NCI-H1417 (cell line): ENCODE results near the gene DUSP10.
A peak's percentile ranks its signal among the peaks of the same experiment; 100 is the strongest.

Source experiments
- DNase-seq, 3 experiments: peaks; one replicate each; lab custom pipeline; 2025; lab: John Stamatoyannopoulos, UW

Gene DUSP10

GRCh38 chr1:221762121-221762520 is 20.2 kb upstream of the DUSP10 start:
- DNase-seq: no peak

- no peak for DNase-seq
Observed at GRCh38 chr1:221761354-221762002, 19.6 kb upstream of the DUSP10 start.

GRCh38 chr1:221760911-221761310 is 19.0 kb upstream of the DUSP10 start:
- DNase-seq: no peak

GRCh38 chr1:221759436-221759835 is 17.5 kb upstream of the DUSP10 start:
- DNase-seq: no peak

GRCh38 chr1:221758455-221758854 is 16.6 kb upstream of the DUSP10 start:
- no peak for DNase-seq

GRCh38 chr1:221756830-221757551 is 15.1 kb upstream of the DUSP10 start:
- DNase-seq: no peak

GRCh38 chr1:221753828-221754188 is 11.9 kb upstream of the DUSP10 start:
- DNase-seq: no peak

- no peak for DNase-seq
Observed at GRCh38 chr1:221751226-221751887, 9.5 kb upstream of the DUSP10 start.

- no peak for DNase-seq
Observed at GRCh38 chr1:221748981-221749380, 7.1 kb upstream of the DUSP10 start.

GRCh38 chr1:221747839-221748238 is 6.0 kb upstream of the DUSP10 start:
- peak in 1 of 3 experiments; percentile 20 for DNase-seq

- peak in 1 of 3 experiments; percentile 69 for DNase-seq
Observed at GRCh38 chr1:221743416-221744208, 1.7 kb upstream of the DUSP10 start.

- peak; percentile 46 to 87 (median 82) for DNase-seq
Observed at GRCh38 chr1:221742555-221743415, 896 bp upstream of the DUSP10 start.

GRCh38 chr1:221740993-221741702 is 741 bp downstream of the DUSP10 start:
- peak in 1 of 3 experiments; percentile 81 for DNase-seq

GRCh38 chr1:221740369-221740992 is 1.4 kb downstream of the DUSP10 start:
- DNase-seq: peak in 2 of 3 experiments; percentile 36 to 67

GRCh38 chr1:221739677-221740025 is 2.2 kb downstream of the DUSP10 start:
- no peak for DNase-seq

- no peak for DNase-seq
Observed at GRCh38 chr1:221739018-221739676, 2.7 kb downstream of the DUSP10 start.

GRCh38 chr1:221736714-221737113 is 5.2 kb downstream of the DUSP10 start:
- DNase-seq: no peak

GRCh38 chr1:221735999-221736398 is 5.9 kb downstream of the DUSP10 start:
- no peak for DNase-seq

GRCh38 chr1:221734187-221734586 is 7.7 kb downstream of the DUSP10 start:
- DNase-seq: no peak

- DNase-seq: no peak
Observed at GRCh38 chr1:221732052-221732451, 9.8 kb downstream of the DUSP10 start.
